Fibroblast of upper back skin (primary cell): ENCODE data around the gene MACC1.
"Not testable (repeated sequence)": the region's sequence is repeated elsewhere in the genome, so short reads cannot be mapped to it uniquely, and the experiment has no call there.

Experiments used
- DNase-seq: peaks from one replicate; pipeline ENCODE4 v3.0.0-alpha.2; 2013

MACC1 gene

DNA sequence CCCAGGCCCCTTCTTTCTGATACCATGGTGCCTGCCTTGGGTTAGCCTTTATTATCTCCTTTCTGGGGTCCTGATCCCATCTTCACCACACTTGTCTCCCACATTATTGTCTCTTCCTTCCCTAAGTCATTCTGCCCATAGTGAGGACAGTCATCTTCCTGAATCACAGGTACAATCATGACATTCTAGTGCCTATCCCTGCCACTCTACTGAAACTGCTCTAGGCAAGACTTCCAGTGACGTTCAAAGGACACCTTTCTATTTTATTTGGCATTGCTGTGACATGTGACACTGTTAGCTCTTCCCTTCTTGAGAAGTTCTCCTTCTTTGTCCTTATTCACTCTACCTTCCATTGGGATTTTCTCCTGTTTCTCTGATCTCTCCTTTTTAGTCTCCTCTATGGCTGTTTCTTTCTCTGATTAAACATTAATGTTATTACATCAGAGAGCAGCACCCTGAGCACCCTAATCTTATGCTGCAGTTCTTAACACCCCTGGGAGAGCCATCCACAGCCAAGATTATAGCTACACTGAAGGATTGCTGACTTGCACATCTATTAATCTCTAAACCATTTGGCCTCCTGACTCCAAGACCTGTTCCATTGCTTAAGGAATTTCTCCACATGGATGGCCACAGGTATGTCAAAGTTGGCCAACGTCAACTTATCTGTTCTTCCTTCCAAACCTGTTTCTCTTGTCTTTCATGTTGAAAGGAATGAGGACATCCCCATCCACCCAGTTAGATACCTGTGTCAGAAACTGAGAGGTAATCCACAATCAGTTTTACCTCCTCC lies 10.9 kb downstream of the MACC1 start:
- no peak for DNase-seq

- peak; percentile 60 for DNase-seq
Measured at GRCh38 chr7:20203316-20203715, 13.9 kb downstream of the MACC1 start.

- no peak for DNase-seq
Measured at GRCh38 chr7:20201380-20201779, 15.8 kb downstream of the MACC1 start.

GRCh38 chr7:20200971-20201370 lies 16.2 kb downstream of the MACC1 start:
- no peak for DNase-seq

DNA sequence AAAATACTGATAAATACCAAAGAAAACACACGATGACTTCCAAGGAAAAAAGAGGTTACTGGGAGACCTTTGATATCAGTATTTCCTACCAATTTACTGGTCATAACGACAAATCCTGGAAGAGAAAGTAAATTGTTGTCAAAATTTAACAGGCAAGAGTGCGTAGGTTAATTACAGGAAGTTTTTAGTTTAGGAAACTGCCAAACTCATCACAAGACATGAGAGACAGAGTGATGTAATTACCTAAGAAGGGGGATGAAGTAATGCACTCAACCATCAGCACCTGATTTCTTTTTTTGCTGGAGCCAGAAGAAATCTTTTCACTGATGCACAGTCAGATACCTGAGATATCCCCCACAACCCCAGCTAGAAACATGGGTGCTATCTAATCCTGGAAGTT lies 16.8 kb downstream of the MACC1 start:
- no peak for DNase-seq

DNA sequence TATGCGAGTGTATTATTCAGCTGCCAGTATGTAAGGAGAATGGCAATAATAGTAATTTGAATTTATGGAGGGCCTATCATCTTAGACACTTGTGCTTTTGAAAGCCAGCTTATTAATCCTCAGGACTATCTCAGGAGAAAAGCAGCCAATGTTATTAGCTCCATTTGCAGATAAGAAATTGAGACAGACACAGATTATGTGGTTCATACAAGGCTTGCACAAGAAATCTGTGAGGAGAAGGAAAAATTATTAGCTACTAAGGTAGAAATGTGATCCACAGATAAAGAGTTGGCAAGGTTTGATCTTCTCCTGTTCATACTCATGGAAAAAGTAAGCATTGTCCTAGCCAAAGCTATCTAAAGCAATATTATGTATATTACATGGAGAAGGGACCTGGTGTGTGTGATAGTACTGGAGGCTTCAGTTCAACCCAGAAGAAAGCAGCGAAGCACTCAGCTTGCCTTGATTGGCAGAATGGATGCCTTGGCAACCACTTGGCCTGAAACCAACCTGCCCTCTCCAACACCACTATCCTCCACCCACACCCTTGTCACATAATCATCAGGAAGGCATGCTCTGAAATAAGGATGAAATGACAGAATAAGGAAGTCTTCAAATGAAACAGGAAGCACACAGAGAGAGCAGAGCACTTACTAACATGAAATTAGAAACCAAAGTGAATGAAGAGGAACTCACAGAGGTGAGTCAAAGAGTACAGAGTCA lies 18.0 kb downstream of the MACC1 start:
- DNase-seq: peak; percentile 75

DNA sequence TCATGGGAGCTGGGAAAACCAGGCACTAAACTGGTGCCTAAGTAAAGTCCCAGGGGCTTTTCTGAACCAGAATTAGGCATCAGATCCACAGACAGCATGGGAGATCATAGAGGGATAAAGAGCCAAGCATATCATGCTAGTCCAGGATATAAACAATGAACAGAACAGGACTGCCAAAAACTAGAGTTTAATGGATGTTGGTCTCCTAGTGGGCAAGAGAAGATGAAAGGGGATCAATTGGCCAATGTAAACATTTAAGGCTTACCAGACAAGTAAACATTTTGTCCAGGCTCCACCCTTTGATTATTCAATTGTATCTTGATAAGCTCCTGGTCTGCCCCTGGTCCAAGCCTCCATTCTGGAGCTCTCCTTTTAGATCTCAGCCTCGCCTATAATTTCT lies 18.9 kb downstream of the MACC1 start:
- DNase-seq: no peak

- no peak for DNase-seq
Measured at GRCh38 chr7:20197837-20198236, 19.3 kb downstream of the MACC1 start.

DNA sequence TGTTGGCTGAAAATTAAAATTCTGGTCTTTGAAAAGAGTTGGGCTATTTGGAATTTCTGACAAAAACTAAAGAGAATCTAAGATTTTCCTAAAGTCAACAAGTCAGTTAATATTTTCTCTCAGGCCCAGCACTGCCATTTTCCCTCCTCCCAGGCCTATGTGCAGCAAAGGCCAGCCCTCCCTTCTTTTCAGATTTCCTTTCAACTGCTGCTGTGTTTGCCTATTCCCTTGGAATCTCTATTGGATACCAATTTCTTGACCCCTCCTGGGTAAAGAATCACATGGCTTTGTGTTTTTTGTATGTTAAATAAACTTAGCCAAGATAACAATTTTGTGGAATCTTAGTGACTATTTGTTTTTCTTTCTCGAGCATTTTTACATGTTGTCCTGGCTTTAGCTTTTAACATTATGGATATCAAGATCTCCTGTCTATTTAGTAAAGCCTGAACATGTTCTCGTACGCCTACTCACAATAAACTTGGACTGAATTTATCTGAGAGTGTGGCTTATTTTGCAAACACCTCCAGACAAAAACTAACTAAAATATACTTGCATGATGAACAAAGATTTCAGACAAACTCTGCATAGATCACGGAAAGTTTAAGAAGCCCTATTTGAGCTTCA lies 19.9 kb downstream of the MACC1 start:
- DNase-seq: no peak

DNA sequence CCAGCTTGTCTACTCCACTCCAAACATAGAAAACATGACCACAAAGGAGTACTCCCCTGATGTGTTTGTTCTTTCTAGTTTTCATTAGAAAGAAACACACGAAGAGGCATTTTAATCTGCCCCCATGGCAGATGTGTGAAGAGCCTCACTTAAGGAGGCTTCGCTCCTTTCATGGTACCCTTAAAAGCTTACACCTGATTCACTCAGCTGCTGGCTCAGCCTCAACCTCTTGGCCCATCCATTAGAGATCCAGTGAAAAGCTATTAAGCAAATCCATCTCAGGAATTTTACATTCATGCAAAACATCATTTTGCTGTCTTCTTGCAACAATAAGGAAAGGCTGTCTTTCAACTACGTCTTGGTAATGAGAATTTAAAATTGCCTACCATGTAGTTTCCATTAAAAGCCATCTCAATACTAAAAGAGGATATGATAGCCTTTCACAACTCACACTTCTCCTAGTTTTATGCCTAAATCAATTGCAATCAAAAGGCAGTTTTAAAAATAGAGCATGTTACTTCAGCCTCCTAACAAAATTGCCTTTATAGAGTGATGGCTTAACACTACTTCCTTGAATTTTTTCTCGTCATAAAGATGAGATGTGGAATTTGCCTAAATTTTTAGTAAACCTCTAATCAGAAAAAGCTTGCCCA lies 22.7 kb downstream of the MACC1 start:
- no peak for DNase-seq

DNA sequence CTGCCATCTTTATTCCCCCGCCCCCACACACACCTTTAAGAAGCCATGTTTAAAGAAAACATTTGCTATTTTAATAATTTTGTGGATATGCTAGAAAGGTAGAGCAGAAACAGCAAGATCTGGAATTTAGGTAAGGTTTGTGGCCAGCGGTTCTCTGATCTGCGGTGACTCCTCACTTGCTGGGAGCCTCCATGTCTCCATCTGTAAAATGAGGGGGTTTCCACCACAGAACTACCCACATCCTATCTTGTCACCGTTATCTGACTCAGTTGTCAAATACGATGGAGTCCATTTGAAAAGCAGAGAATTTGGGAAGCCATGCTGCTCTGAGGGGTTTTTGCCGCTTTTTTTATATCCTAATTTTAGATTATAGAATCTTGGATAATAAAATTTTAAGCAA lies 23.3 kb downstream of the MACC1 start:
- DNase-seq: no peak

- DNase-seq: no peak
Measured at GRCh38 chr7:20193242-20193777, 23.9 kb downstream of the MACC1 start.

- DNase-seq: no peak
Measured at GRCh38 chr7:20191391-20191869, 25.8 kb downstream of the MACC1 start.

- no peak for DNase-seq
Measured at GRCh38 chr7:20190560-20191390, 26.4 kb downstream of the MACC1 start.

- DNase-seq: no peak
Measured at GRCh38 chr7:20189852-20190251, 27.3 kb downstream of the MACC1 start.

- no peak for DNase-seq
Measured at GRCh38 chr7:20188567-20188966, 28.6 kb downstream of the MACC1 start.

GRCh38 chr7:20187850-20188249 lies 29.3 kb downstream of the MACC1 start:
- not testable (repeated sequence) for DNase-seq

DNA sequence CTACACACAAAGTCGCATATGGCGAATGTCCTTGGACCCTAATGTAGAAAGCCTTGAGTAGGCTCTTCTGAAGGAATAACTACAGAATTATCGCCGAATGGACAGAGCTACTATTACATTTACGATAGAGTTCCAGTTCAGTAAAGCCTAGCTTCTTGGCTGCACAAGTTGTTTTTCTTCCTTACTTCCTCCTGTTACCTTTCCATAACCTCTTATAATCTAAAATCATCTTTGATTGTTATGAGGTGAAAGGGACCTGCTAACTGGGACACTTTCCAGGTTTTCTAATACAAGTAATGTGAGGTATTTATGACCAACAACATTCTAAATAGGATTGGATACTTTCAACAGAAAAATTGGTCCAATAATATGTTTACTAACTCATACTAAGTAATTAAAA lies 31.2 kb downstream of the MACC1 start:
- no peak for DNase-seq

GRCh38 chr7:20183086-20183485 lies 34.1 kb downstream of the MACC1 start:
- DNase-seq: no peak

GRCh38 chr7:20176578-20177242 lies 40.5 kb downstream of the MACC1 start:
- no peak for DNase-seq

DNA sequence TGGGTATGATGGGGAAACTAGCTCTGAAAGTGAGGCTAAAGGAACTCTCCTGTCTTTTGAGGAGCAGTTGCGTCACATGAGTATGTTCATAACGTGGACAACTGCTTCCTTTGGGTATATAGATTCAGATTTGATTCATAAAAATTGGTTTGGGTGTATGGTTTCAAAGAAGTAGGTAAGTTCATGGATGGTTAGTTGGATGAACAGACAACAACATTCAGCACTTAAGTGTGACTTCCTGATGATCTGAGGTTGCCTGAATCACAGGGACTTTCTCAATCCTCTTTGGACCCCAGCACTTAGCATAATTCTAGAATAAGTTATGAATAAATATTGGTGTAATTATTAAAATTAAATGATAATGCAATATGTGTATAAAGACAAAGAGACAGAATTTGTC lies 43.4 kb downstream of the MACC1 start:
- DNase-seq: no peak
